MM.1S (cell line): Measurements from ENCODE around the gene SEMG1.

Experiments
- CTCF ChIP-seq: fragments of 300-600 bp; sonication (generic); IDR thresholded peaks from 2 replicates; pipeline ENCODE4 v1.5.1; 2016; ENCODE audit warnings: antibody characterized with exemption, low read length, mixed read lengths
- EZH2 ChIP-seq: fragments of 300-600 bp; sonication (generic); optimal IDR thresholded peaks from 2 replicates; pipeline ENCODE3; 2017; ENCODE audit warnings: low read depth, mild to moderate bottlenecking, antibody characterized with exemption, low read length, mixed read lengths

GRCh38 chr20:45187693-45188092 is 19.1 kb upstream of the SEMG1 start:
- no peak for TF ChIP-seq CTCF
- TF ChIP-seq EZH2 = no peak
